ENCODE measurements around the gene NR5A1.

Gene NR5A1

GRCh38 chr9:124498499-124499146, 8.6 kb downstream of the NR5A1 start:
- Mint-ChIP-seq H3K9me3 (no peaks in the 10 kb centered on the region), H3K27ac (no peak overlapping the region), H3K4me1 (peaks cover 23 to 31% of the 10 kb centered on the region in 2 donors), H3K36me3 (peaks cover under 1% of the 10 kb centered on the region in 2 donors), H3K27me3 (peaks cover 20 to 32% of the 10 kb centered on the region in 2 donors), H3K4me3 (no peak overlapping the region)
- no peak for ATAC-seq (replicated peaks)
- no peak for DNase-seq

GRCh38 chr9:124498040-124498439, 9.2 kb downstream of the NR5A1 start:
- H3K36me3 Mint-ChIP-seq = no peaks in the 10 kb centered on the region
- DNase-seq (no peak), ATAC-seq (replicated peaks) (no peak)
- H3K4me3 Mint-ChIP-seq = no peak overlapping the region
- peaks cover 22 to 30% of the 10 kb centered on the region in 2 donors for H3K4me1 Mint-ChIP-seq
- peaks cover 20 to 26% of the 10 kb centered on the region in 2 donors for H3K27me3 Mint-ChIP-seq
- no peak overlapping the region for H3K27ac Mint-ChIP-seq
- no peaks in the 10 kb centered on the region for H3K9me3 Mint-ChIP-seq

GRCh38 chr9:124497441-124497840, 9.8 kb downstream of the NR5A1 start:
- DNase-seq (no peak), ATAC-seq (replicated peaks) (no peak)
- Mint-ChIP-seq H3K9me3 (no peaks in the 10 kb centered on the region), H3K36me3 (no peaks in the 10 kb centered on the region), H3K4me1 (peaks cover 22 to 30% of the 10 kb centered on the region in 2 donors), H3K27me3 (peaks cover 20 to 24% of the 10 kb centered on the region in 2 donors), H3K27ac (no peak overlapping the region), H3K4me3 (no peak overlapping the region)

- Mint-ChIP-seq H3K27me3 (peaks cover 14 to 18% of the 10 kb centered on the region in 2 donors), H3K36me3 (no peaks in the 10 kb centered on the region), H3K27ac (no peak overlapping the region), H3K4me1 (peaks cover 22 to 30% of the 10 kb centered on the region in 2 donors), H3K9me3 (no peaks in the 10 kb centered on the region), H3K4me3 (no peak overlapping the region)
- ATAC-seq (replicated peaks) = no peak
- no peak for DNase-seq
Measured at GRCh38 chr9:124496463-124496862, 10.7 kb downstream of the NR5A1 start.

GRCh38 chr9:124496075-124496449, 11.1 kb downstream of the NR5A1 start:
- H3K27me3 Mint-ChIP-seq = peaks cover 13 to 18% of the 10 kb centered on the region in 2 donors
- no peak overlapping the region for H3K4me3 Mint-ChIP-seq
- no peaks in the 10 kb centered on the region for H3K9me3 Mint-ChIP-seq
- DNase-seq (no peak), ATAC-seq (replicated peaks) (no peak)
- H3K27ac Mint-ChIP-seq = no peak overlapping the region
- H3K4me1 Mint-ChIP-seq = peaks cover 22 to 29% of the 10 kb centered on the region in 2 donors
- no peaks in the 10 kb centered on the region for H3K36me3 Mint-ChIP-seq

GRCh38 chr9:124495126-124496074, 11.8 kb downstream of the NR5A1 start:
- no peak overlapping the region for H3K4me3 Mint-ChIP-seq
- peaks cover 17 to 24% of the 10 kb centered on the region in 2 donors for H3K4me1 Mint-ChIP-seq
- no peak for DNase-seq
- peaks cover 7 to 14% of the 10 kb centered on the region in 2 donors for H3K27me3 Mint-ChIP-seq
- ATAC-seq (replicated peaks) = no peak
- no peaks in the 10 kb centered on the region for H3K36me3 Mint-ChIP-seq
- no peak overlapping the region for H3K27ac Mint-ChIP-seq
- H3K9me3 Mint-ChIP-seq = no peaks in the 10 kb centered on the region

GRCh38 chr9:124493794-124494479, 13.3 kb downstream of the NR5A1 start:
- H3K36me3 Mint-ChIP-seq = no peaks in the 10 kb centered on the region
- no peaks in the 10 kb centered on the region for H3K9me3 Mint-ChIP-seq
- no peak overlapping the region for H3K4me3 Mint-ChIP-seq
- peak overlapping the region; percentile 11 for H3K27ac Mint-ChIP-seq
- peak in 1 of 2 donors; percentile 60 for ATAC-seq (replicated peaks)
- DNase-seq = no peak
- peaks cover 9 to 14% of the 10 kb centered on the region in 2 donors for H3K4me1 Mint-ChIP-seq
- peaks cover 11 to 16% of the 10 kb centered on the region in 2 donors for H3K27me3 Mint-ChIP-seq

- peaks cover 11 to 20% of the 10 kb centered on the region in 2 donors for H3K27me3 Mint-ChIP-seq
- peaks cover 9 to 14% of the 10 kb centered on the region in 2 donors for H3K4me1 Mint-ChIP-seq
- no peaks in the 10 kb centered on the region for H3K9me3 Mint-ChIP-seq
- ATAC-seq (replicated peaks) = no peak
- no peak for DNase-seq
- H3K36me3 Mint-ChIP-seq = no peaks in the 10 kb centered on the region
- no peak overlapping the region for H3K27ac Mint-ChIP-seq
- no peak overlapping the region for H3K4me3 Mint-ChIP-seq
Measured at GRCh38 chr9:124493218-124493617, 14.0 kb downstream of the NR5A1 start.

GRCh38 chr9:124492818-124493217, 14.4 kb downstream of the NR5A1 start:
- Mint-ChIP-seq H3K27me3 (peaks cover 11 to 21% of the 10 kb centered on the region in 2 donors), H3K4me3 (no peak overlapping the region), H3K9me3 (no peaks in the 10 kb centered on the region), H3K4me1 (peaks cover 9 to 14% of the 10 kb centered on the region in 2 donors), H3K27ac (no peak overlapping the region), H3K36me3 (no peaks in the 10 kb centered on the region)
- ATAC-seq (replicated peaks) (no peak), DNase-seq (no peak)

- no peak overlapping the region for H3K27ac Mint-ChIP-seq
- H3K4me1 Mint-ChIP-seq = peaks cover 8 to 11% of the 10 kb centered on the region in 2 donors
- H3K9me3 Mint-ChIP-seq = no peaks in the 10 kb centered on the region
- no peak overlapping the region for H3K4me3 Mint-ChIP-seq
- no peaks in the 10 kb centered on the region for H3K36me3 Mint-ChIP-seq
- peaks cover 11 to 21% of the 10 kb centered on the region in 2 donors for H3K27me3 Mint-ChIP-seq
- ATAC-seq (replicated peaks) (no peak), DNase-seq (no peak)
Measured at GRCh38 chr9:124491049-124491975, 15.9 kb downstream of the NR5A1 start.

- no peaks in the 10 kb centered on the region for H3K9me3 Mint-ChIP-seq
- peaks cover 17 to 18% of the 10 kb centered on the region in 2 donors for H3K27me3 Mint-ChIP-seq
- H3K4me1 Mint-ChIP-seq = no peaks in the 10 kb centered on the region
- H3K27ac Mint-ChIP-seq = no peak overlapping the region
- DNase-seq (no peak), ATAC-seq (replicated peaks) (no peak)
- no peak overlapping the region for H3K4me3 Mint-ChIP-seq
- no peaks in the 10 kb centered on the region for H3K36me3 Mint-ChIP-seq
Measured at GRCh38 chr9:124490004-124490403, 17.2 kb downstream of the NR5A1 start.

GRCh38 chr9:124489222-124489621, 18.0 kb downstream of the NR5A1 start:
- Mint-ChIP-seq H3K4me3 (no peak overlapping the region), H3K4me1 (no peaks in the 10 kb centered on the region), H3K36me3 (no peaks in the 10 kb centered on the region), H3K9me3 (no peaks in the 10 kb centered on the region), H3K27ac (no peak overlapping the region), H3K27me3 (peaks cover 17 to 18% of the 10 kb centered on the region in 2 donors)
- ATAC-seq (replicated peaks) (no peak), DNase-seq (no peak)

GRCh38 chr9:124488641-124489210, 18.5 kb downstream of the NR5A1 start:
- no peaks in the 10 kb centered on the region for H3K4me1 Mint-ChIP-seq
- no peaks in the 10 kb centered on the region for H3K36me3 Mint-ChIP-seq
- H3K9me3 Mint-ChIP-seq = peaks cover 0 to under 1% of the 10 kb centered on the region in 2 donors
- peaks cover 18 to 20% of the 10 kb centered on the region in 2 donors for H3K27me3 Mint-ChIP-seq
- no peak overlapping the region for H3K27ac Mint-ChIP-seq
- ATAC-seq (replicated peaks) = no peak
- no peak for DNase-seq
- H3K4me3 Mint-ChIP-seq = no peak overlapping the region
